Measurements from ENCODE around the gene SAMD4B.

Gene SAMD4B

DNA sequence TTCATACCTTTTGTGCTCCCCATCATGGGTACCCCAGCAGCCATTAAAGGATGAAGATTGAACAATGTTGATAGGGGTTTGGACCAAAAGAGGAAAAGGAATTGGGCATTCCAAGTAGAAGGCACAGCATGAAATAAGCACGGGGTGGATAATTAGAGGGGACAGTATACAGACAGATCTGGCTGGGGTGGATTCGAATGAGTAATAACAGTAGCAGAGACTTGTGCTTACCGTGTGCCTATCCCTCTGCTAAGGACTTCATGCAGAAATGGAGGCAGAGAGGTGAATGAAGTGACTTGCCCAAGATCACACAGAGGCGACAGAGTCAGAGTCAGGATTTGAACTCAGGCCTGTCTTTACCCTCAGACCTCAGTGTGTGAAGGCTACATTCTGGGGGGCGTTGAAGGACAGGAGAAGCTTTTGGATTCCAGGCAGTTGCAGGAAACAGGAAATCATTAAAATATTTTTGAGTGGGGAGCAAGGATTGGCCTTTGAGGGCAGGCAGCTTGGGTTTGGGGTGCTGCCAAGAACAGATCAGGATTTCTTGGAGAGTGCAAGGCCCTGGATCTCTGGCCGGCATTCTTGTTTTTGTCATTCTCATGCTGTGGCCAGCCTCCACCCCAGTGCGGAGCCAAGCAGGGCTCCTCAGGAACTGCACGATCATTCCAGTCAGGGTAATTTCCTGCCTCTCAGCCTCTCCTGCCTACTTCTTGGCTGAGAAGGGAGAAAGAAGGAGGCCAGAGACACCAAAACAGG is 30.0 kb downstream of the SAMD4B start:
- Histone ChIP-seq H2AFZ (ENCODE audit: low read length) (no peak overlapping the region), H3K9me2 (ENCODE audit: low read depth, low read length) (no peaks in the 10 kb centered on the region), H4K20me1 (ENCODE audit: insufficient read depth, low read length) (no peaks in the 10 kb centered on the region), H3K27me3 (ENCODE audit: insufficient read depth, low read length) (no peaks in the 10 kb centered on the region), H3F3A (ENCODE audit: insufficient read depth, low read length) (no peaks in the 10 kb centered on the region), H3K36me3 (ENCODE audit: insufficient read depth, low read length) (peaks cover 74% of the 10 kb centered on the region), H3K9me3 (ENCODE audit: low read length) (no peaks in the 10 kb centered on the region), H3K4me2 (ENCODE audit: low read length) (no peak overlapping the region), H3K27ac (ENCODE audit: low read depth, low read length, poor library complexity, severe bottlenecking) (no peak overlapping the region), H3K79me2 (ENCODE audit: insufficient read depth, low read length) (no peaks in the 10 kb centered on the region), H3K4me1 (ENCODE audit: insufficient read depth, low read length, severe bottlenecking) (no peaks in the 10 kb centered on the region), H3K4me3 (ENCODE audit: low read depth, low read length, poor library complexity, severe bottlenecking) (no peak overlapping the region), H3K9ac (ENCODE audit: low read length) (no peak overlapping the region)
- TF ChIP-seq EZH2 (IDR thresholded peaks at IDR 0.05; ENCODE audit: borderline replicate concordance, low read length), result no peak
- TF ChIP-seq, protein P1, sequence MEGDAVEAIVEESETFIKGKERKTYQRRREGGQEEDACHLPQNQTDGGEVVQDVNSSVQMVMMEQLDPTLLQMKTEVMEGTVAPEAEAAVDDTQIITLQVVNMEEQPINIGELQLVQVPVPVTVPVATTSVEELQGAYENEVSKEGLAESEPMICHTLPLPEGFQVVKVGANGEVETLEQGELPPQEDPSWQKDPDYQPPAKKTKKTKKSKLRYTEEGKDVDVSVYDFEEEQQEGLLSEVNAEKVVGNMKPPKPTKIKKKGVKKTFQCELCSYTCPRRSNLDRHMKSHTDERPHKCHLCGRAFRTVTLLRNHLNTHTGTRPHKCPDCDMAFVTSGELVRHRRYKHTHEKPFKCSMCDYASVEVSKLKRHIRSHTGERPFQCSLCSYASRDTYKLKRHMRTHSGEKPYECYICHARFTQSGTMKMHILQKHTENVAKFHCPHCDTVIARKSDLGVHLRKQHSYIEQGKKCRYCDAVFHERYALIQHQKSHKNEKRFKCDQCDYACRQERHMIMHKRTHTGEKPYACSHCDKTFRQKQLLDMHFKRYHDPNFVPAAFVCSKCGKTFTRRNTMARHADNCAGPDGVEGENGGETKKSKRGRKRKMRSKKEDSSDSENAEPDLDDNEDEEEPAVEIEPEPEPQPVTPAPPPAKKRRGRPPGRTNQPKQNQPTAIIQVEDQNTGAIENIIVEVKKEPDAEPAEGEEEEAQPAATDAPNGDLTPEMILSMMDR (IDR thresholded peaks at IDR 0.05; ENCODE audit: low read length), result no peak

- H3K36me3 ChIP-seq (ENCODE audit: insufficient read depth, low read length), result peaks cover 81% of the 10 kb centered on the region
- no peaks in the 10 kb centered on the region for H3F3A ChIP-seq (ENCODE audit: insufficient read depth, low read length)
- H3K4me1 ChIP-seq (ENCODE audit: insufficient read depth, low read length, severe bottlenecking), result no peaks in the 10 kb centered on the region
- no peaks in the 10 kb centered on the region for H3K27me3 ChIP-seq (ENCODE audit: insufficient read depth, low read length)
- H3K79me2 ChIP-seq (ENCODE audit: insufficient read depth, low read length), result no peaks in the 10 kb centered on the region
- TF ChIP-seq, protein P1 (IDR thresholded peaks at IDR 0.05; ENCODE audit: low read length), result no peak
- no peak for TF ChIP-seq EZH2 (IDR thresholded peaks at IDR 0.05; ENCODE audit: borderline replicate concordance, low read length)
- no peaks in the 10 kb centered on the region for H3K9me2 ChIP-seq (ENCODE audit: low read depth, low read length)
- no peak overlapping the region for H3K4me3 ChIP-seq (ENCODE audit: low read depth, low read length, poor library complexity, severe bottlenecking)
- no peak overlapping the region for H3K27ac ChIP-seq (ENCODE audit: low read depth, low read length, poor library complexity, severe bottlenecking)
- H4K20me1 ChIP-seq (ENCODE audit: insufficient read depth, low read length), result no peaks in the 10 kb centered on the region
- H2AFZ ChIP-seq (ENCODE audit: low read length), result no peak overlapping the region
- no peaks in the 10 kb centered on the region for H3K9me3 ChIP-seq (ENCODE audit: low read length)
- no peak overlapping the region for H3K9ac ChIP-seq (ENCODE audit: low read length)
- H3K4me2 ChIP-seq (ENCODE audit: low read length), result no peak overlapping the region
Observed at GRCh38 chr19:39372941-39373340, 30.7 kb downstream of the SAMD4B start.

GRCh38 chr19:39375929-39376328 is 33.7 kb downstream of the SAMD4B start:
- Histone ChIP-seq H3K4me3 (ENCODE audit: low read depth, low read length, poor library complexity, severe bottlenecking) (no peak overlapping the region), H4K20me1 (ENCODE audit: insufficient read depth, low read length) (no peaks in the 10 kb centered on the region), H3F3A (ENCODE audit: insufficient read depth, low read length) (no peaks in the 10 kb centered on the region), H3K79me2 (ENCODE audit: insufficient read depth, low read length) (no peaks in the 10 kb centered on the region), H3K9ac (ENCODE audit: low read length) (no peak overlapping the region), H3K27me3 (ENCODE audit: insufficient read depth, low read length) (no peaks in the 10 kb centered on the region), H3K9me3 (ENCODE audit: low read length) (no peaks in the 10 kb centered on the region), H2AFZ (ENCODE audit: low read length) (no peak overlapping the region), H3K4me2 (ENCODE audit: low read length) (no peak overlapping the region), H3K27ac (ENCODE audit: low read depth, low read length, poor library complexity, severe bottlenecking) (no peak overlapping the region), H3K36me3 (ENCODE audit: insufficient read depth, low read length) (peaks cover 83% of the 10 kb centered on the region), H3K9me2 (ENCODE audit: low read depth, low read length) (no peaks in the 10 kb centered on the region), H3K4me1 (ENCODE audit: insufficient read depth, low read length, severe bottlenecking) (no peaks in the 10 kb centered on the region)
- TF ChIP-seq EZH2 (IDR thresholded peaks at IDR 0.05; ENCODE audit: borderline replicate concordance, low read length), result no peak
- TF ChIP-seq, protein P1 (IDR thresholded peaks at IDR 0.05; ENCODE audit: low read length), result no peak
